Left kidney (tissue), 2 donors: ENCODE data around the gene CRYAA. TPM values are rescaled to one million over a fixed set of nuclear protein-coding genes. Genes with fewer than 3 reads are reported as not detected.

Experiments
- DNase-seq: peaks from one replicate; pipeline ENCODE4 v3.0.0-alpha.2; 2013
- polyA plus RNA-seq: library from polyadenylated mRNA; unstranded; fragments of 120-200 nt; gene quantifications from one replicate; pipeline ENCODE4 v1.2.1, GENCODE V29; 2013; ENCODE audit not compliant: insufficient read length

The CRYAA gene
- polyA plus RNA-seq, 1 donor = 0.22 TPM

DNA sequence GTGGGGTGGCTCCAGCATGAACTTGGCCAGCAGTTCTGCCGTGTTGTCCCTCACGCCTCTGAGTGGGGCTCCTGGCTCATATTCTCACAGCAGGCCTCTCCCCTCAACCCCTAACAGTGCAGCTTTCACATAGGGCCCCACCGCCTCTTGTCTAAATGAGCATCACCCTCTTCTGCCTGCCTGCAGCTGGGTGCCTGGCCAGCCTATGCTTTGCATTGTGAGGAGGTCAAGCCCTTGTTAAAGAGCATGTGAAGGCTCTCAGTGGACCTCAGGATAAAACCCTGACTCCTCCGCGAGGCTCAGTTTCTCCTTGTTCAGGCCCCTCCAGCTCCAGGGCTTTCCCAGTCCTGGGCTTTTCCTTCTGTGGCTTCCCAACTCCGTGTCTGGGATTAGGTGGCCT, 34.8 kb downstream of the CRYAA start:
- DNase-seq = no peak

DNA sequence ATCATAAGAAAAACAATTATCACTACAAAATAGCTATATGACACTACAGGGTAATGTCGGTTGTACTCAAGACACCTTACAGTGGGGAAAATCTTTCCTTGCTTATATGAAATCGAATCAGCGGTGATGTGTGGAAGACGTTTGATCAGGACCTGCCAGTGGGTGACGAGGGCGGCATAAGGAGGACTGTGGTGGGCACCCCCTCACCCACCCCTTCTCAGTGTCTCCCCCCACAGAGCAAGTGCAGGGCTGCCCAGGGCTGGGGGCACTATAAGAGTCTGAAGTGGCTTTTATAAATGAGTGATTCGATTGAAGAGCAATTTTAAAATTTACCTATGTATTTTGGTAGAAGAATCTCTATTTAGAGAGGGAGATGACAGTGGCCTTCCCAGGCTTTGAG, 35.8 kb downstream of the CRYAA start:
- DNase-seq = no peak

DNA sequence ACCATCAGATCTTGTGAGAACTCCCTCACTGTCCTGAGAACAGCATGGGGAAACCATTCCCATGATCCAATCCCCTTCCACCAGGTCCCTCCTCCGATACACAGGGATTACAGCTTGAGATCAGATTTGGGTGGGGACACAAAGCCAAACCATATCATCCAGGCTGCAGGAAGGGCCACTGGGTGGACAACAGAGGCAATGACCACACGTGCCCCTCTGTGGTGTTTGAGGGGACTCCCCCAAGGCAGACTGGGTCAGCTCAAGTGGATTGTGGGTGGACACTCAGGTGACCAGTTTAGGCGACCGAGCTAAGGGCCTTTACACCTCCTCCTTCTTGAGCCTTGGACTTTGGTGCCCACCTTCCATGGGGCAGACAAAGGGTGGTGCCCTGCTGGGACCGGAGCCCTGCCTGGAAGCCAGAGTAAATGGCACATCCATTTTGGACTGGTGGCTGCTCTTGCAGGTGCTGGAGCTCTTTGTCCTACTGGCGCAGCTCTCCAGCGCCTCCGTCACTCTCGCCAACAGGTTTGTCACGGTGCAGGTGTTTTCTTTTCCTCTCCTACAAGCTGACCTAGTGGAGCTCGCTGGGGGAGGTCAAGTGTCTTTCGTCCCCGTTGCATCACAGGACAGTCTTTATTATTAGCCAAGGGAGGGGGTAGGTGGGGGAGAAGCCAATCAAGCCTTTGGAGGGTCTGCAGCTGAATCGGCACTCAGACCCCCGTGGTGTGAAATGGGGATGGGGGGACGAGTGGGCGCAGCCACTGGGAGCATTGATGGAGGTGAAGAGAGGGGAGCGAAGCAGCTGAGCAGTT, 37.6 kb downstream of the CRYAA start:
- DNase-seq = no peak

DNA sequence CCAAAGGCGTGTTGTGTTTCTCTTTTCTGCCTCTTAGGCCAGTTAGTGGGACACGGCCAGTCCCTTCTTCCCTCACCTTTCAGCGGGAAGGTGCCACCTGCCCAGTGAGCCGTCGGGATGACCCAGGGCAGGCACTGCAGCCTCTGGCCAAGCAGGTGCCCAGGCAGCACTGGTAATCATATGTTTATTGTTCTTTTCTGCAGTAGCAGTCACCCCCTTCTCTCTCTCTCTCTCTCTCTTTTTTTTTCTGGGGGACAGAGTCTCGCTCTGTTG, 38.2 kb downstream of the CRYAA start:
- no peak for DNase-seq

DNA sequence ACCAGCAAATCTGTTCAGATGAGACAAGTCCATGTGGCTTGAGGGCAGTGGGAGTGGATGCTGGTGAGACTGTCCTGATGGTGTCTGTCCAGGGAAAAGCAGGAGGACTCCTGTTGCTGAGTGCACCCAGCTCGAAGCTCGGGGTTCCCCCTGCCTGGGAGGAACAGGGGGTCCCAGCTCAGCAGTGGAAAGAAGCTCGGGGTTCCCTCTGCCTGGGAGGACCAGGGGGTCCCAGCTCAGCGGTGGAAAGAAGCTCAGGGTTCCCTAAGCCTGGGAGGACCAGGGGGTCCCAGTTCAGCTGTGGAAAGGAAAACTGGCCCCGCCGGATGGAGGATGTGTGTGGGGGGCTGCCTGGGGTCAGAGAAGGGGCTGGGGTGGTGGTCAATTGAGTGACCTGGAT, 39.1 kb downstream of the CRYAA start:
- DNase-seq = no peak

DNA sequence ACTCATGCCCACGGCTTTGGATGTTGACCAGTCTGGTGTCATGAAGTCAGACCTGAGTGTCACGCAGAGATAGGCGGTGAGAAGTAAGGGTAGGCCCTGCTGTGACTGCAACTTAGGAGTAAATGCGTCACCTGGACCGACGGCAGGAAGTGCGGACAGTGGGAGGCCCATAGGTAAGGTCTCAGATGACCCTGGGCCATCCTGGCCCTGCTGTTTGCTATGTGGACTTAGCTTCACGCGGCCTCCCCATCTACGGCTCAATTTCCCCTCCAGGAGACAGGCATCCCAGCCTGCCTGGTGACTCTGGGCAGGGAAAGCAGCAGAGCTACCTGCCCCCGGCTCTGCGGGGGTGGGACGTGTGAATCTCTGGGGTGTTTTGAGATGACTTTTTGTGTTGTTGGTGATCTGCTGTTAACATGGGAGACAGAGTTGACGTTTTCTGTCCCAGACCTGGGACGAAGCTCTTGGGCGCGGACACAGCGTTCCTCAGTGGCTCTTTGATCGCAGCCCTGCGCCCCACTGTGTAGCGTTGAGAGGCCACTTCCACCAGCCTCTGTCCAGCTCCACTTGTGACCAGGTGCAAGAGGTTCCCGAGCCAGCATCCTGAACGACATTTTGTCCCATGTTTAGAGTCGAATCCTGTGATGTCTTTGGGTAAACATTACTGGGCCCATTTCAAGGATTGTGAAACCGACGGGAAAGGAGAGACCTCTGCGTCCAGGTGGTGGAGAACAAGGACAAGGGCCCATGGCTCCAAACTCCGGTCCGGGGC, 39.9 kb downstream of the CRYAA start:
- DNase-seq = no peak

DNA sequence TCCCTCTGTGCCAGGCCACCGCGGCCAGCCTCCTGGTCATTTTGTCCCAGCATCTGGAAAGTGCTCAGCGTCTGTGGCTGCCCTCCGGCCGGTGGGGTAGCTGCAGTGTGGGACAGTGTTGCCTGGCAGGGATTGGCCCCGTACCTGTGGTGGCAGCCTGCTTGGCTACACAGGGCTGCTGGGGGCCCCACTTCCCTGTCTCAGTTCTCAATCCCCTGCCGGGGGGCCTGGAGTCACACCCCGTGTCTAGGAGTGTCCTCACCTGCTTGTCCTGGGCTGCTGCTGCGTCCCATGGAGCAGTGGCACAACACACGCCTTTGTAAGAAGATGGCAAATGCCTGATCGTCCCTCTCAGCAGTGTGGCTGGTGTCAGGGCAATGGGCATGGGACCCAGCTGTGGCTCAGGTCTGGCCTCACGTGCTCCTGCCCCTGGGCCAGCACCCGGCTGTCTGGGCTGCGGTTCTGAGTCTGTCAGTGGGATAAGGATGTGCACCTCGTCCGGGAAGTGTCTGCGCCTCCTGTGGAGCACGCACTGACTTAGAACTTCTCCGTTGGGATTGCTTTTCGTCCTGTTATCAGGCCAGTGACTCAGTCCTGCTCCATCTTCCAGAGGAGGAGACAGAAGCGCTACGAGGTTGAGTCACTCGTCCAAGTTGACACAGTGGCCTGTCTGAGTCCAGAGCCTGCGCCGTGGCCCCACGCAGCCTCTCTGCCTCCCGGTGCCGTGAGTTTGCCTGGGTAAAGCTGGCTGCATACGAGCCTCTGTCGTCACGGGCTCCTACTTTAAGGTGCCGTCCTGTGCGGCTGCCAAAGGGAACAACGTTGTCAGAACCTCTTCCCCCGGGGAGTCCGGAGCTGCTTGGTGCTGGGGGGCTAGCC, 41.0 kb downstream of the CRYAA start:
- no peak for DNase-seq

DNA sequence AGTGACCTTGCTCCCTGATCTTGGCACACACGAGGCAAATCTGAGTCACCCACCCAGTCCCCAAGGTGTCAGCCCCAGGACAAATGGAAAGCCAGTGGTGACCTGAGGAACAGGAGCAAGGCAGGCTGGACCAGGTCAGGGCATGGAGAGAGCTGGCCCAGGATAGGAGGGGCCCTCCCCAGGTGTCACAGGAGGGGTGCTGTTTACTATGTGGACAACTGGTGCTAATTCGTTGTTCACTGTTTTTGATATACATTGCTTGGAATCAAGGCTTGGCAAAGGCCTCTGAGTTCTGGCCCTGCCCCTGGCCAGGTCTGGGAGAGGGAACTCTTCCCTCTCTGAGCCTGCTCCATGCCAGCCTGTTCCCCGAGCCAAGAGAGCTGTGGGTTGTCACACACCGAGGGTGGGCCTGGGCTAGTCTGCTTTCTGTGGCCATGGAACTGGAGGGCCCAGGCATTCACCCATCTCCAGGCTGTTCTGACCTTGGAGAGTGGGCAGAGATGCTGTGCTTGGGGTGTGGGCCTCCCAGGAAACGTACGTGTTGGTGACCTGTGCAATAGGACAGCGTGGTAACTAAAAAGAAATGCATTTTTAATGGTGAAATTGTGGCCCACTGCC, 41.8 kb downstream of the CRYAA start:
- no peak for DNase-seq

DNA sequence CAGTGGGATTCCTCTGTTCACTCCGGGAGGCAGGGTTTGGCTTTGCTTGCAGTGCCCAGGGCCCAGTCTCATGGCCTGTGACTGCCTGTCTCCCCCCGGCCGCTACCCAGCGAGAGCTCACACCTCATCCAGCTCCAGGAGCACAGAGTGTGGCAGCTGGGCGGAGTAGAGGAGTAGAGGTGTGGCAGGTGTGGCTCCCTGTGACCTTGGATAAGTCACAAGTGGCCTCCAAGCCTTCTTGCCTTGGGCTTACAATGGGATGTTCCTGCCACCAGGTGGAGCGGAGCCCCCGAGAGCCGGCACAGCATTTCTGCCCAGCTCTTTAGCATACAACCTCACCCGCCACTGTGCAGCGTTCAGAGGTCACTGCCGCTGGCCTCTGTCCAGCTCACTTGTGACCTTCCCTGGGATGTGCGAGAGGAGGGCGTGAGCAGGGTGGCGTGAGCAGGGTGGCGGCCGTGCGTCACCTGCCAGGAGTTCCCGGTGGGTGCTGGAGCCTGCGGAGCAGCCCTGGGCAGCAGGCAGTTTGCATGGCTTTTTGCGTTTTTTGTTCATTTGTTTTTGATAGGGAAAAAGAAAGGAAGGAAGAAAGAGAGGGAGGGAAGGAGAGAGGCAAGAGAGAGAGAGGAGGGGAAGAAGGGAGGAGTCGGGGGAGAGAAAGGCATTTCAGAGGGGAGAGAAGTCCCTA, 42.4 kb downstream of the CRYAA start:
- DNase-seq = no peak

DNA sequence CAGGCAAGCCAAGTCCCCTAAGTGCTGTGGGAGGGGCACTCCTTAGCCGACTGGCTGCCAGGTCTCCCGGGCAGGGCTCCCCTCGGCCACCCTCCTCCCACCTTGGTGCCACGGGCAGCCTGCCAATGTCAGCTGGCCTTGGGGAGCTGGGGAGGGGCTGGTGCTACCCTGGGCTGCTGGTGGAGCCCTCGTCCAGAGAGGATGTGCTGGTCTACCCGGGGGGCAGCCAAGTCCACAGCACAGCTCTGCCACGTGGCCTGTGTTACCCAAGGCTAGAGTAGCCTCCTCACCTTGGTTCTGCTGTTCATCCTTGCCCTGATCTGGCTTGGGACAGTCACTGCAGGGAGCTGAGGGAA, 42.9 kb downstream of the CRYAA start:
- DNase-seq = no peak

Other genes with a start within 250 kb of the CRYAA start
- 1.3 TPM for gene ERVH48-1, start 243.4 kb upstream of the CRYAA start, polyA plus RNA-seq
- 31.6 TPM for gene PKNOX1, start 194.4 kb upstream of the CRYAA start, polyA plus RNA-seq
- 31.0 TPM for gene CBS, start 93.2 kb upstream of the CRYAA start, polyA plus RNA-seq
- gene U2AF1, start 61.4 kb upstream of the CRYAA start, polyA plus RNA-seq = 71.1 TPM